GM12872 (cell line): ENCODE measurements around the gene C1QTNF12.

Experiments
- CTCF ChIP-seq: IDR thresholded peaks from 3 replicates; pipeline ENCODE4 v1.5.1; 2011; ENCODE audit warnings: low read depth, mild to moderate bottlenecking, low read length, moderate library complexity; ENCODE audit not compliant: insufficient read depth

C1QTNF12 gene

GRCh38 chr1:1225238-1225845, 21.2 kb downstream of the C1QTNF12 start:
- TF ChIP-seq CTCF, result no peak

- TF ChIP-seq CTCF, result no peak
Observed at GRCh38 chr1:1223891-1224290, 22.6 kb downstream of the C1QTNF12 start.

DNA sequence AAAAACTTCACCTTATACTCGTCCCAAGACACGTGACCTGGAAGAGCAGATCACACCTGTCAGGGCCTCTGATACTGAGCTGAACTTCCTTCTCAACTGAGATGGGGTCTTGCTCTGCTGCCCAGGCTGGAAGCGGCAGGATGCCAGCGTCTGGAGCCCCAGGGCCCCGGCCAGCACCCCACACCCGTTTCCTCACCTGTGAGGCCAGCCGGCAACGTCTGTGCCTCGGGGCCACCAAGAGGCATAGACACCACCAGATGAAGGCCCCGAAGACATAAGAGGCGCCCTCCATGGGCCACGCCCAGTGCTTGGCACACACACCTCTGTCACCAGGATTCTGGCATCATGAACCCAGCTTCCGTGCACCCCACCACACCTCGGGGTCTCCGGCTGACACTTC, 23.2 kb downstream of the C1QTNF12 start:
- TF ChIP-seq CTCF, result no peak

DNA sequence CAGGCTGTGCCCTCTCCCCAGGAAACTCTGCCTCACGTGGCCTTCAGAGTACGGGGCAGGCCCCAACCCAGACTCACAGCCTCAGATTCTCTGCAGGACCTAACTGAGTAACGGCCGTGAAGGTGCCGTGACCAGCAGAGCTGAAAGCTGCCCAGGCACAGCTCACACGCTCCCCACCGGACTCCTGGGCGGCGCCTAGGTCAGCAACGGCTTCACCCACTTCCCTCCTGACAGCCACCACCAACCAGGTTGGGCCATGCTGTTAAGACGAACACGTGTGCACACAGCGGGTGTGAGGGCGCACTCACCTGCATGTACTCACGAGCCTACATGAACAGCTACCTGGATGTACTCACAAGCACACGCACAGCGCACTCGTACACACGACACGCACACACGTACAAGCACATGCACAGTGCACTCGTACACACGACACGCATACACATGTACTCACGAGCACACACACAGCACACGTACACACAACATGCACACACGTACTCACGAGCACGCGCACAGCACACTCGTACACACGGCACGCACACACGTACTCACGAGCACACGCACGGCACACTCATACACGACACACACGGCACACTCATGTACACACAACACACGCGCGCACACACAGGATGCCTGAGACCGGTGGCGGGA, 23.8 kb downstream of the C1QTNF12 start:
- TF ChIP-seq CTCF, result no peak

- no peak for TF ChIP-seq CTCF
Observed at GRCh38 chr1:1221887-1222574, 24.5 kb downstream of the C1QTNF12 start.

GRCh38 chr1:1220197-1220596, 26.3 kb downstream of the C1QTNF12 start:
- TF ChIP-seq CTCF, result no peak

- no peak for TF ChIP-seq CTCF
Observed at GRCh38 chr1:1219341-1219740, 27.2 kb downstream of the C1QTNF12 start.
